Hematopoietic multipotent progenitor cell treated with erythropoietin and hydrocortisone succinate and interleukin-3 and kit ligand, for 15 days (in vitro differentiated cells): Measurements from ENCODE around the gene DENND4B.

Experiments used
- DNase-seq: peaks from one replicate; pipeline ENCODE4 v3.0.0-alpha.2; 2015; ENCODE audit warnings: low spot score

Gene DENND4B

DNA sequence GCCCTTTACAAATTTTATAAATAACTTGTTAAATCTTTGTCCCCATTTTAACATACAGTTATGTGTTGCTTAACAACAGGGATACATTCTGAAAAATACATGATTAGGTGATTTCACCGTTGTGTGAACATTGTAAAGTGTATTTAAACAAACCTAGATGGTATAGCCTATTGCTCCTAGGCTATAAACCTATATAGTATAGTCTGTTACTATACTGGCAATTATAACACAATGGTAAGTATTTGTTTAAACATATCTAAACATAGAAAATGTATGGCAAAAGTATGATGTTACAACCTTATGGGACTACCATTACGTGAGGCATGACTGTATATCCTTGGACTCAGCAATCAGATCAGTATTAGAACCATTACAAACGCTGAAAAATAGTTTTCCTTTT lies 60.4 kb downstream of the DENND4B start:
- DNase-seq, result no peak

DNA sequence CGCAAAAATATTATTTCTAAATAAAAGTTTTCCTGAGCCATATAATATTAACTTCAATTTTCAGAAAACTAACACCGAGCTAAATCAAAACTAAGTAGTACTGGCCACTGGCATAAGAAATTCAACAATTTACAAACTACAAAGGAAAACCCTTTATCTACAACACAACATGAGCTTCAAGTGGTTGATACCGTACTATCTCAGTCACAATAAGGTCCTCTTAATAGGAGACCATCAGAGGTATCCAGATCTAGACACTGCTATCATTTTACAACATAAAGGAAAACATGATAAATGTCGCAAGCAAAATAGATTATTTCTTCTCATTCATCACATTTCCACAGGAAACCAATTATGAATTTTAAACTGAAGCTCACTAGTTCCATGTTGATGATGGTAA lies 63.3 kb downstream of the DENND4B start:
- DNase-seq, result no peak

- DNase-seq, result no peak
These were observed 64.1 kb downstream of the DENND4B start for GRCh38 chr1:153882296-153882912.

- DNase-seq, result no peak
These were observed 64.8 kb downstream of the DENND4B start for GRCh38 chr1:153881751-153882150.

GRCh38 chr1:153880962-153881361 lies 65.6 kb downstream of the DENND4B start:
- DNase-seq, result peak; percentile 69

GRCh38 chr1:153880024-153880423 lies 66.5 kb downstream of the DENND4B start:
- DNase-seq, result no peak
